Lower leg skin (tissue), 3 donors: Measurements from ENCODE around the gene RAD51B.

Source experiments
- POLR2A ChIP-seq, 2 donors: fragments of 450-650 bp; IDR thresholded peaks; one replicate each; pipeline ENCODE4 v1.6.1; 2016 to 2017; ENCODE audit warnings: antibody characterized with exemption in 2 of 2, mild to moderate bottlenecking in 1 of 2, moderate library complexity in 1 of 2
- TF ChIP-seq, protein P1 (sequence below), 3 donors: fragments of 450-650 bp; IDR thresholded peaks; one replicate each; pipeline ENCODE4 v1.5.1; 2016; ENCODE audit warnings: antibody characterized with exemption in 3 of 3, mild to moderate bottlenecking in 3 of 3, moderate library complexity in 2 of 3

DNA sequence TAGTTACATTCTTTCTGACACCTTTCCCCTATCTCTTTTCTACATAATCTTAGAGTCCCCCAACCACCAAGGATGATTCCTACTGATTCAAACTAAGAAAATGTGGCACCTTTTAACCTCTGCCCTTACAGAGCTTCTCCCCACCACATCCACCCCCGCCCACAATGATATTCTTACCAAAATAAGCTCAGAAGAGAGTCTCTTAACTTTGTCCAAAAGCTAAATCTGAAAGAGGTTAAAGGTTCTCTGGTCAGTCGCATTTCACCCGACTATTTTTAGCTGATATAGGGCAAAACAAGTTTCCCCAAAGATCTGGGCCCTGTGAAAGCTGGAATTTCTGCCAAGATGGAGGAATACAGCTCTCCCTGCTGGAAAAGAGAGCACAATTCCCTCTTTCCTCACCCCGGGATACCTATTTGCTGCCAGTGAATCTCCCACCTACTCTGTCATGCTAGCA is 844.7 kb downstream of the RAD51B start:
- TF ChIP-seq, protein P1, sequence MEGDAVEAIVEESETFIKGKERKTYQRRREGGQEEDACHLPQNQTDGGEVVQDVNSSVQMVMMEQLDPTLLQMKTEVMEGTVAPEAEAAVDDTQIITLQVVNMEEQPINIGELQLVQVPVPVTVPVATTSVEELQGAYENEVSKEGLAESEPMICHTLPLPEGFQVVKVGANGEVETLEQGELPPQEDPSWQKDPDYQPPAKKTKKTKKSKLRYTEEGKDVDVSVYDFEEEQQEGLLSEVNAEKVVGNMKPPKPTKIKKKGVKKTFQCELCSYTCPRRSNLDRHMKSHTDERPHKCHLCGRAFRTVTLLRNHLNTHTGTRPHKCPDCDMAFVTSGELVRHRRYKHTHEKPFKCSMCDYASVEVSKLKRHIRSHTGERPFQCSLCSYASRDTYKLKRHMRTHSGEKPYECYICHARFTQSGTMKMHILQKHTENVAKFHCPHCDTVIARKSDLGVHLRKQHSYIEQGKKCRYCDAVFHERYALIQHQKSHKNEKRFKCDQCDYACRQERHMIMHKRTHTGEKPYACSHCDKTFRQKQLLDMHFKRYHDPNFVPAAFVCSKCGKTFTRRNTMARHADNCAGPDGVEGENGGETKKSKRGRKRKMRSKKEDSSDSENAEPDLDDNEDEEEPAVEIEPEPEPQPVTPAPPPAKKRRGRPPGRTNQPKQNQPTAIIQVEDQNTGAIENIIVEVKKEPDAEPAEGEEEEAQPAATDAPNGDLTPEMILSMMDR (IDR thresholded peaks at IDR 0.05) = no peak
- TF ChIP-seq POLR2A (IDR thresholded peaks at IDR 0.05) = no peak
